Mesothelial cell of epicardium (in vitro differentiated cells): ENCODE data around the gene HGFAC. TPM values are rescaled to one million over a fixed set of nuclear protein-coding genes. Genes with fewer than 3 reads are reported as not detected.

ENCODE experiments used
- DNase-seq, 2 experiments: peaks; one replicate each; pipeline ENCODE4 v3.0.0; 2021; ENCODE audit warnings: low spot score in 2 of 2; ENCODE audit not compliant: unreplicated experiment in 2 of 2
- H3K27ac Mint-ChIP-seq: 2 replicates; pipeline ENCODE4 v1.8.0; 2021; ENCODE audit warnings: mixed read lengths
- H3K27me3 Mint-ChIP-seq: 2 replicates; pipeline ENCODE4 v1.8.0; 2021; ENCODE audit warnings: low read depth, mixed read lengths
- H3K36me3 Mint-ChIP-seq: 2 replicates; pipeline ENCODE4 v1.8.0; 2021; ENCODE audit warnings: mixed read lengths
- H3K4me1 Mint-ChIP-seq: 2 replicates; pipeline ENCODE4 v1.8.0; 2021; ENCODE audit warnings: mixed read lengths
- H3K4me3 Mint-ChIP-seq: 2 replicates; pipeline ENCODE4 v1.8.0; 2021; ENCODE audit warnings: mild to moderate bottlenecking, moderate library complexity, mixed read lengths
- H3K9me3 Mint-ChIP-seq: 2 replicates; pipeline ENCODE4 v1.8.0; 2021; ENCODE audit warnings: mixed read lengths
- CTCF ChIP-seq: fragments of 200-600 bp; sonication (generic); IDR thresholded peaks from one replicate; pipeline ENCODE4 v1.5.0; 2021; ENCODE audit warnings: antibody characterized with exemption; ENCODE audit not compliant: unreplicated experiment
- total RNA-seq: library from RNA; stranded (reverse); gene quantifications from 3 replicates; pipeline ENCODE4 v1.2.1, GENCODE V29; 2021

The HGFAC gene
- total RNA-seq, 1 donor from 2014 or later, result 2.5 TPM

GRCh38 chr4:3487861-3488260, 46.1 kb downstream of the HGFAC start:
- Mint-ChIP-seq H3K9me3 (no peaks in the 10 kb centered on the region), H3K27ac (no peak overlapping the region)

DNA sequence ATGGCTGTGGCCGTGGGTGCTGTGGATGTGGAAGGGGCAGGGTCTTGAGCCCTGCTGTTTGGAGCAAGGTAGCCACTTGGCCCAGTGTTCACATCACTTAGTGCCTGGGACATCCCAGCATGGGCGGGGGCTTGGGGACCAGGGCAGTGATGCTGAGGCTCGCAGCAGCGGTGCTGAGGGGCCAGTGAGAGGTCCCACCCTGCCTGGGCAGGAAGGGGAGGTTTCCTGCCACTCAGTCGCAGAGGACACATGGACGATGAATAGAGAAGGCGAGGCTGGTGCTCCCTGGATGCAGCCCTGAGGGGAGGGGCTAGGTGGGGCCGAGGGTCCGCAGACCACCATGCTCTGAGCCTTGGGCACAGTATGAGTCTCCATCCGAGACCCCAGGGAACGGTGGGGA, 47.1 kb downstream of the HGFAC start:
- peaks cover 39% of the 10 kb centered on the region for H3K27me3 Mint-ChIP-seq
- H3K36me3 Mint-ChIP-seq, result no peaks in the 10 kb centered on the region
- TF ChIP-seq CTCF, result no peak
- H3K4me1 Mint-ChIP-seq, result peaks cover 19% of the 10 kb centered on the region
- no peak overlapping the region for H3K27ac Mint-ChIP-seq
- no peak for DNase-seq
- no peaks in the 10 kb centered on the region for H3K9me3 Mint-ChIP-seq
- no peak overlapping the region for H3K4me3 Mint-ChIP-seq

More at GRCh38 chr4:3487861-3488260, 46.1 kb downstream of the HGFAC start:
- DNase-seq, result no peak
- peaks cover 42% of the 10 kb centered on the region for H3K27me3 Mint-ChIP-seq
- H3K36me3 Mint-ChIP-seq, result no peaks in the 10 kb centered on the region
- H3K4me3 Mint-ChIP-seq, result no peak overlapping the region
- H3K4me1 Mint-ChIP-seq, result peaks cover 25% of the 10 kb centered on the region
- no peak for TF ChIP-seq CTCF

DNA sequence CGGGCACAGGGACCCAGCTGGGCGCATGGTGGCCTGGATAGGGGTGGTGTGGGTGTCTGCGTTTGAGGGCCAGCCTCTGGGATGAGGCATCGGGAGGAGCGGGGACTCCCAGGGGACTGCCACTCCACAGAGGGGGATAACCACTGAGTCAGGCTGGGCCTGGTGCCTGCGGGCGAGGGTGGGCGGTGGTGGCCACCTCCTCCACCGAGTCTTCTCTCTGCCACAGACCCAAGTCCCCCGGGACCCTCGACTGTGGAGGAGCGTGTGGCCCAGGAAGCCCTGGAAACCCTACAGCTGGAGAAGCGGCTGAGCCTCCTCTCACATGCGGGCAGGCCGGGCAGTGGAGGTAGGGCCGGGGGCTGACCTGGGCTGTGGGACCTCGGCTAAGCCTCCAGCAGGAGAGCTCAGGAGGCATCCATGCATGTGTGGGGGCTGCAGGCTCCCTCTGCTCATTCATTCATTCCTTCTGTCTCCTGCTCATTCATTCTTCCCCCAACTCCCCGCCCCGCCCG, 47.7 kb downstream of the HGFAC start:
- no peak for TF ChIP-seq CTCF
- Mint-ChIP-seq H3K27ac (no peak overlapping the region), H3K4me1 (peaks cover 20% of the 10 kb centered on the region), H3K27me3 (peaks cover 40% of the 10 kb centered on the region), H3K36me3 (no peaks in the 10 kb centered on the region), H3K4me3 (no peak overlapping the region), H3K9me3 (no peaks in the 10 kb centered on the region)
- no peak for DNase-seq

DNA sequence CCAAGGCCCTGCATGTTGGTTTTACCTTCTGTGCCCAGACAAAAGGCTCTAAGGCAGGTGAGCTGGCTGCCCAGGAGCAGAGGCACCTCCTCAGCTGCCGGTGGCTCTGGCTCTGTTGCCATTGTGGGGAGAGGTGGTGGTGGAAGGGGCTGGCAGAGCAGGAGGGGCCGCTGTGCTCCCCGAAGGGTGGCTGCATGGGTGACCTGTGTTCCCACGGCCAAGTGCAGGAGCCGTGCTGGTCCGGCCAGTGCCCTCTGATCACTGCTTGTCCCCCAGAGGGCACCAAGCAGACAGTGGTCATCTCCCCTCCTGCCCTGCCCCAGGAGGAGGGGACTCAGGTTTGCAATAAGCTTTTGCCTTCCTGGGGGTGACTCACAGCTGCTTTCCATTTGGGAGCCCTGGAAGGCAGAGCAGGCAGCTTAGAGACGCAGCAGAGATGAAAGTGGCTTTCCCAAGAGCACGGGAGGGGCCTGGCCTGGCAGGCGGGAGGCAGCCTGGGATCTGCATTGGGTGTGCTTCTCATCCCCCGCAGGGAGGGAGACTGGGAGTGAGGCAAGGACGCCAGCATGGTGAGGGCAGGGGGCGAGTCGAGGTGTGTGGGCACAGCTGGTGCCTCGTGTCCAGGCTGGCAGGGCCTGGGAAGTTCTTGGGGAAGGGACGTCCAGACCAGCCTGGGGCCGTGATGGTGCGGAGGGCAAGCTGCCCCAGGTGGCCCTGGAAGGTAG, 50.1 kb downstream of the HGFAC start:
- Mint-ChIP-seq H3K9me3 (no peaks in the 10 kb centered on the region), H3K36me3 (no peaks in the 10 kb centered on the region), H3K4me3 (no peak overlapping the region), H3K4me1 (peaks cover 18% of the 10 kb centered on the region), H3K27me3 (peaks cover 36% of the 10 kb centered on the region), H3K27ac (no peak overlapping the region)
- no peak for TF ChIP-seq CTCF
- DNase-seq, result no peak

DNA sequence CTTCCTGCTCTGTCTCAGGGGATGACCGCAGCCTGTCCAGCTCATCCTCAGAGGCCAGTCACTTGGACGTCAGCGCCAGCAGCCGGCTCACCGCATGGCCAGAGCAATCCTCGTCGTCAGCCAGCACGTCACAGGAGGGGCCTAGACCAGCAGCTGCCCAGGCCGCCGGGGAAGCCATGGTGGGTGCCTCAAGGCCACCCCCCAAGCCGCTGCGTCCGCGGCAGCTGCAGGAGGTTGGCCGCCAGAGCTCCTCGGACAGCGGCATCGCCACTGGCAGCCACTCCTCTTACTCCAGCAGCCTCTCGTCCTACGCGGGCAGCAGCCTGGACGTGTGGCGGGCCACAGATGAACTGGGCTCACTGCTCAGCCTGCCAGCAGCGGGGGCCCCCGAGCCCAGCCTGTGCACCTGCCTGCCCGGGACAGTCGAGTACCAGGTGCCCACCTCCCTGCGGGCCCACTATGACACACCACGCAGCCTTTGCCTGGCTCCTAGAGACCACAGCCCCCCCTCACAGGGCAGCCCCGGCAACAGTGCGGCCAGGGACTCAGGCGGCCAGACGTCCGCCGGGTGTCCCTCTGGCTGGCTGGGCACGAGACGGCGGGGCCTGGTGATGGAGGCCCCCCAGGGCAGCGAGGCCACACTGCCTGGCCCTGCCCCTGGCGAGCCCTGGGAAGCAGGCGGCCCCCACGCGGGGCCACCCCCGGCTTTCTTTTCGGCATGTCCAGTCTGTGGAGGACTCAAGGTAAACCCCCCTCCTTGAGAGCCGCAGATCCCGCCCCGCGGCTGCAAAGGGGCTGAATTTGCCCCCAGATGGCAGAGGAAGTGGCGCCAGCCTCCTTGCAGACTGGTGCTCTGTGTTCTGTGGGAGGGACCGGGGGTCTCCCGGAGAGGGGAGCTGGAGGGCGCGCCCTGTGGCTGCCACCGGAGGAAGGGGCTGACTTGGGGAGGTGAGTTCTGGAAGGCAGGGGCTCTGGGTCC, 51.3 kb downstream of the HGFAC start:
- peaks cover 37% of the 10 kb centered on the region for H3K27me3 Mint-ChIP-seq
- H3K9me3 Mint-ChIP-seq, result no peaks in the 10 kb centered on the region
- H3K4me3 Mint-ChIP-seq, result no peak overlapping the region

More for the DNA sequence above, 51.3 kb downstream of the HGFAC start:
- no peaks in the 10 kb centered on the region for H3K36me3 Mint-ChIP-seq
- no peak for TF ChIP-seq CTCF
- no peak for DNase-seq
- H3K4me1 Mint-ChIP-seq, result peaks cover 18% of the 10 kb centered on the region
- no peak overlapping the region for H3K27ac Mint-ChIP-seq
